Prostate gland (tissue), 2 donors: ENCODE results near the gene TNS3. TPM values are rescaled to one million over a fixed set of nuclear protein-coding genes. Genes with fewer than 3 reads are reported as not detected.

Source experiments
- DNase-seq: peaks from one replicate; pipeline ENCODE4 v3.0.0-alpha.2; 2019; ENCODE audit warnings: low spot score
- H3K27ac ChIP-seq, 2 donors: fragments of 200-600 bp; sonication (generic); 2 replicates each; pipeline ENCODE4 v1.5.1; 2017 to 2019
- H3K27me3 ChIP-seq: fragments of 200-600 bp; sonication (generic); replicated peaks from 2 replicates; pipeline ENCODE4 v1.5.1; 2019; ENCODE audit not compliant: insufficient read depth
- H3K36me3 ChIP-seq, 2 donors: fragments of 200-600 bp; sonication (generic); 1 replicate in 1 of 2; 2 replicates in 1 of 2; pipeline versions ENCODE4 v1.5.1 to v1.8.1; 2017 to 2019
- H3K4me1 ChIP-seq: fragments of 200-600 bp; sonication (generic); replicated peaks from 2 replicates; pipeline ENCODE4 v1.5.1; 2019
- H3K4me3 ChIP-seq, 2 donors: fragments of 200-600 bp; sonication (generic); 2 replicates each; pipeline ENCODE4 v1.5.1; 2017 to 2019
- H3K9me3 ChIP-seq: fragments of 200-600 bp; sonication (generic); 2 replicates; pipeline ENCODE4 v1.5.1; 2017
- POLR2A ChIP-seq: fragments of 450-650 bp; IDR thresholded peaks from one replicate; pipeline ENCODE4 v1.6.1; 2016; ENCODE audit warnings: antibody characterized with exemption, mild to moderate bottlenecking
- POLR2AphosphoS5 ChIP-seq: sonication (generic); formaldehyde crosslinking; IDR thresholded peaks from one replicate; pipeline ENCODE4 v1.6.1; 2017; ENCODE audit warnings: antibody characterized with exemption
- WGBS: methylation state at CpG from one replicate; pipeline ENCODE4 v1.1.5; 2018; 5-methylcytosine and 5-hydroxymethylcytosine counted together
- intact Hi-C: fragments of 100-400 bp; cut with DNase I; formaldehyde crosslinking; loops from one replicate; pipeline ENCODE4 v1.14.2; 2022
- total RNA-seq, 2 donors: library from RNA; depleted of rRNA; stranded (reverse); fragments of >200 nt; gene quantifications; one replicate each; pipeline ENCODE4 v1.1.0, GENCODE V29; 2016
- TF ChIP-seq, protein P1 (sequence below), 4 experiments: fragments of 200-600 bp in 2 of 4; fragments of 450-650 bp in 2 of 4; sonication (generic) in 2 of 4; IDR thresholded peaks; 1 replicate in 3 of 4; 2 replicates in 1 of 4; pipeline ENCODE4 v1.5.1; 2016 to 2019; ENCODE audit warnings: antibody characterized with exemption in 4 of 4, mild to moderate bottlenecking in 2 of 4, moderate library complexity in 2 of 4

Gene TNS3
- total RNA-seq, 2 donors from 2014 or later: 19.5 to 95.8 TPM

GRCh38 chr7:47565640-47566250 is 16.2 kb downstream of the TNS3 start:
- no peak for DNase-seq
- no peak for TF ChIP-seq POLR2A
- no peak for TF ChIP-seq POLR2AphosphoS5
- TF ChIP-seq, protein P1, sequence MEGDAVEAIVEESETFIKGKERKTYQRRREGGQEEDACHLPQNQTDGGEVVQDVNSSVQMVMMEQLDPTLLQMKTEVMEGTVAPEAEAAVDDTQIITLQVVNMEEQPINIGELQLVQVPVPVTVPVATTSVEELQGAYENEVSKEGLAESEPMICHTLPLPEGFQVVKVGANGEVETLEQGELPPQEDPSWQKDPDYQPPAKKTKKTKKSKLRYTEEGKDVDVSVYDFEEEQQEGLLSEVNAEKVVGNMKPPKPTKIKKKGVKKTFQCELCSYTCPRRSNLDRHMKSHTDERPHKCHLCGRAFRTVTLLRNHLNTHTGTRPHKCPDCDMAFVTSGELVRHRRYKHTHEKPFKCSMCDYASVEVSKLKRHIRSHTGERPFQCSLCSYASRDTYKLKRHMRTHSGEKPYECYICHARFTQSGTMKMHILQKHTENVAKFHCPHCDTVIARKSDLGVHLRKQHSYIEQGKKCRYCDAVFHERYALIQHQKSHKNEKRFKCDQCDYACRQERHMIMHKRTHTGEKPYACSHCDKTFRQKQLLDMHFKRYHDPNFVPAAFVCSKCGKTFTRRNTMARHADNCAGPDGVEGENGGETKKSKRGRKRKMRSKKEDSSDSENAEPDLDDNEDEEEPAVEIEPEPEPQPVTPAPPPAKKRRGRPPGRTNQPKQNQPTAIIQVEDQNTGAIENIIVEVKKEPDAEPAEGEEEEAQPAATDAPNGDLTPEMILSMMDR (IDR thresholded peaks at IDR 0.05): no peak
- H3K27ac ChIP-seq: no peak overlapping the region
- 95% methylated on average over 11 of the region's 11 CpGs for WGBS
- no peak overlapping the region for H3K4me3 ChIP-seq
- intact Hi-C loops: no loop called here
- H3K4me1 ChIP-seq: no peaks in the 10 kb centered on the region
- no peaks in the 10 kb centered on the region for H3K9me3 ChIP-seq
- H3K36me3 ChIP-seq: no peaks in the 10 kb centered on the region
- no peaks in the 10 kb centered on the region for H3K27me3 ChIP-seq

GRCh38 chr7:47563521-47563920 is 18.4 kb downstream of the TNS3 start:
- TF ChIP-seq POLR2AphosphoS5 (no peak), POLR2A (no peak)
- TF ChIP-seq, protein P1 (IDR thresholded peaks at IDR 0.05): no peak
- 91% methylated on average over 4 of the region's 4 CpGs for WGBS
- intact Hi-C loops: no loop called here

DNA sequence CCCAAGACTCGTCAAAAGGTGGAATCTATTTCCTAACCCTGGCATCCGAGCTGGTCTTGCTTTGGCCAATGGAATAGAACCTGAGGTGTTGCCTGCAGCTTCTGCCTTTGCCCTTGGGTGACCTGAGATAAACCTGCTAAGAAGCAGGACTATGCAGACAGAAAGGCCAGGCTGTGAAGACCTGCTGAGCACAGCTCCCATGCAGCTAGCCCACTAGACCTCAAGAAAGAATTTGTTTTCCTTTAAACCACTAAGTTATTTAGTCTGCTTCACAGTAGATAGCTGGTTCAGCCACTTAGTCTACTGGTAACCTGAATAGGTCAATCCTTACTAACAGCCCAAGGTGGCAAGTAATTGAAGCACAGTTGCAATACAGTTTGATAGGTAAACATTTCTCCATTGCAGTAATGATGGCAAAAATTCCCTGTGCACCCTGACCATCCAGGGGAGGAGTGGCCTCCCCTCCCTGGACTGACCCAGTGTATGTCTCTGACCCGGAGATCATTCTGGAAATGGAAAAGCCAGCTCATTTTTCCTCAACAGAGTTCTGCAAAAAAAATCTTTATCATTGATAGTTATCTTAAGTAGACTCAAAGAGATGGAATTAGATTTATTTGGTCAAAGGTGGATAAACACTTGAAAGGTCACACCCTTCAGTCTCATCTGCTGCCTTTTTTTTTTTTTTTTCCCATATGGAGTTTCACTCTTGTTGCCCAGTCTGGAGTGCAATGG is 20.0 kb downstream of the TNS3 start:
- 93% methylated on average over 3 of the region's 3 CpGs for WGBS

More at GRCh38 chr7:47563521-47563920, 18.4 kb downstream of the TNS3 start:
- no peak overlapping the region for H3K4me3 ChIP-seq
- no peak for DNase-seq
- H3K27ac ChIP-seq: no peak overlapping the region
- no peaks in the 10 kb centered on the region for H3K27me3 ChIP-seq
- H3K9me3 ChIP-seq: no peaks in the 10 kb centered on the region
- no peaks in the 10 kb centered on the region for H3K36me3 ChIP-seq
- no peaks in the 10 kb centered on the region for H3K4me1 ChIP-seq

GRCh38 chr7:47559306-47560220 is 22.3 kb downstream of the TNS3 start:
- DNase-seq: no peak
- 95% methylated on average over 17 of the region's 17 CpGs for WGBS
- intact Hi-C loops: no loop called here
- Histone ChIP-seq H3K27me3 (no peaks in the 10 kb centered on the region), H3K27ac (no peak overlapping the region), H3K36me3 (no peaks in the 10 kb centered on the region), H3K9me3 (no peaks in the 10 kb centered on the region), H3K4me3 (no peak overlapping the region), H3K4me1 (no peaks in the 10 kb centered on the region)
- no peak for TF ChIP-seq POLR2A
- TF ChIP-seq, protein P1 (IDR thresholded peaks at IDR 0.05): no peak

More for the DNA sequence above, 20.0 kb downstream of the TNS3 start:
- TF ChIP-seq, protein P1 (IDR thresholded peaks at IDR 0.05): no peak
- TF ChIP-seq POLR2A (no peak), POLR2AphosphoS5 (no peak)
- H3K36me3 ChIP-seq: no peaks in the 10 kb centered on the region
- no peaks in the 10 kb centered on the region for H3K4me1 ChIP-seq
- no peak overlapping the region for H3K27ac ChIP-seq
- H3K4me3 ChIP-seq: no peak overlapping the region
- no peaks in the 10 kb centered on the region for H3K27me3 ChIP-seq
- no peak for DNase-seq
- no peaks in the 10 kb centered on the region for H3K9me3 ChIP-seq
- intact Hi-C loops: no loop called here
